HG02885 (cell line): Measurements from ENCODE around the gene WHRN.
A peak's percentile ranks its signal among the peaks of the same experiment; 100 is the strongest.

Experiments
- ATAC-seq: cut with Tn5 transposase; IDR thresholded peaks from one replicate; pipeline ENCODE4 v1.9.1; 2021; ENCODE audit warnings: mild to moderate bottlenecking; ENCODE audit not compliant: unreplicated experiment, poor library complexity

The WHRN gene

DNA sequence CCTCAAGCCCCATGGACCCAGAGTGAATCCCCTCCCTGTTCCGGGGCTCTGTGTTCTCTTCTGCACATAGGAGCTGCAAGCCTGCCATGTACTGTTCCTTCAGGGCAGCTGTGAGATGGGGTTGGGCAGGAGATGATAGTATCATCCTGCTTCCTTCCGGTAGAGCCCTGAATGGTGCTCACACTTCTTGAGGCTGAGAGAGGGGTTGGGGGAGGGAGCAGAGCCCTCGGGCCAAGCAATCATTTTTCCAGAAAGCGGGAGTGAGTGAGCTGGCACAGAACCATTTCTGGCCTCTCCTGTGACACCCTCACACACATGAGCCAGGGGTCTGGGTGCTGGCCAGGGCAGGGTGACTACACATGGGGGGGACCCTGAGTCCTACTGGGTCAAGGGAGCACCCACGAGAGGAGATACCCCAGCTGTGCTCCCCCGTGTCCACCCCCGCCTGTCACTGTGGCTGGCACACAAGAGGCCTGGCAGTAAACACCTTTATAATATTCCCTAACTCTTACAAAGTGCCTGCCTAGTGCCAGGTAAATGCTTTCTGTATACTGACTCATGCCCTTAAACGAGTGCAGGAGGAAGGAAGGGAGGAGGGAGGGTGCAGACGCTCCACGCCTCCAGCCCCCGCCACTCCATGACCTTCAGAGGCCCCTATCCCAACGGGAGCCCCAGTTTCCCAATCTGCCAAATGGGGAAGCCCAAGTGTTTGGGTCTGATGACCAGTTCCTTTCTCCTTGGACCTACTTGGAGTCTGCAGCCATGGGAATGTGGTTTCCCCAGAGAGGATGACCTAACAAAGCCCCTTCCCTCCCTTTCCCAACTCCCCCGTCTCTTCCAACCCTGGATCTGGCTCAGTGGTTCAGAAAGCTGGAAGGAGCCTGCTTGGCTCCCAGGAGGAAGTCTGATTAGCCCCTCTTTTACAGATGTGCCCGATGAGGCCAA is 133.0 kb downstream of the WHRN start:
- no peak for ATAC-seq

DNA sequence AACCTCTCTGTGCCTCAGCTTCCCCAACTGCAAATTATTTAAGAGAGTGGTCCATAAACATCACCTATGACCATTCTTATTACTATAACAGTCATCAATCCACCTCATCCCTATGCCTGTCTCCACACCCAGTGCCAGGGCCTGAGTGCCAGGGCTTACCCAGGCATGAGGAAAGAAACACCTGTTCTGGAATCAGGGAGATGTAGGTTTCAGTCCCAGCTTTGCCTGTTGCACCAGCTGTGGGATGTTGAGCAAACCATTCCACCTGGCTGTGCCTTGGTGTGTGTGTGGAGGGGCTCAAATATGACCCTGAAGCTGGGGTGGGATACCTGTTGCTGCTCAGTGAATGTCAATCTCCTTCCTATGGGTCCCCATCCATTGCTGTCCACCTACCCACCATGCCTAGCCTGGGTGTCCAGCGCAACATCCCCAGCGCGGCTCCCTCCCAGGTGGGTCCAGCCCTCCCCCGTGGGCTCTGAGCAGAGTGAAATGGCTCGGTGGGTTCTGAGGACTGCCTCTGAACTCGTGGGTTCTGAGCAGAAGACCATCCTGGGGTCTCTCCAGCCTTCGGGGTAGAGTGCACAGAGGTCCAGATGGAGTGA is 133.8 kb downstream of the WHRN start:
- no peak for ATAC-seq

DNA sequence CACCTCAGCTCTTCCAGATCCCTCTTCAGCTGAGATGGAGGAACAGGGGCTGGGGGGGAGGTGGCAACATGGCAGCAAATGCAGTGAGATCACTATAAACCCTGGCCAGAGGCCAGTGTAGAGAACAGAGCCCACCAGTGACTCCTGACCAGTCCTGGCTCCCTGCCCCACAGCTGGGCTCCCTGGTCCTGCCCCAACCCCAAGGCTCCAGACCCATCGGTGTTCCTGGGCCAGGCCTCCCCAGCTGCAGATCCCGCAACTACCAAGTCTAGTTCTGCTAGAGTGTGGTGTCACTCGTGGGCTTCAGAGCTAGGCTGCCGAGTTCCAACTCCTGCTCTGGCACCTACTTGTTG is 134.3 kb downstream of the WHRN start:
- ATAC-seq, result no peak

DNA sequence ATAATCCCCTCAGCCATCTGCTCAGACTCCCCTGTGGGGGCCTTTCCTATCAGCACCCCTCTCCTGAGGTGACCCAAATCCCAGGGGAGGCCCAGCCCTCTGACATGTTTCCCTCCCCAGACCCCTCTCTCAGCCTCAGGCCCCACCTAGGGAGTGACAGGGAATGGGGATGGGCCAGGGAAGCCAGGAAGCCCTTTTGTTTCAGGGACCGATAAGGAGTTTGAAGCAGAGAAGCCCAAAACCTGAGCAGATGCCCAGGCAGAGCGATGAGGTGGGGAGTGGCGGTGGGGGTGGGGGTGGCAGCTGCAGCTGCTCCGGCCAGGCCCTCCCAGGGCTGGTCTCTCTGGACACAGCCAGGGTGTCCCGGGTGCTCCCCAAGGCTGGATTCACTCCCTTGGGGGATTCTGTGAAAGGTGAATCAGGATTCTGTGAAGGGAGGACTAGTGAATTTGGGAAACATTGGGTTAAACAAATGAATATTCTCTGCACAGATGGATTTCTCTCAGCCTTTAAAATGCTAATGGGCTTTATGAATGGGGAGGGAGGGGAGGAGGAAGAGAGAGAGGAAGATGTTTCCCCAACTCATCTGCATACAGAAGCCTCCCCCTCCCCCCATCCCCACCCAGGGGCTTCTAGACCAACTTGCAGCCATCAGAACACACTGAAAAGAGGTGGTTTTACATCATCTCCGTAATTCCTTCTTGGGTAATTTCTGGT is 134.9 kb downstream of the WHRN start:
- no peak for ATAC-seq

DNA sequence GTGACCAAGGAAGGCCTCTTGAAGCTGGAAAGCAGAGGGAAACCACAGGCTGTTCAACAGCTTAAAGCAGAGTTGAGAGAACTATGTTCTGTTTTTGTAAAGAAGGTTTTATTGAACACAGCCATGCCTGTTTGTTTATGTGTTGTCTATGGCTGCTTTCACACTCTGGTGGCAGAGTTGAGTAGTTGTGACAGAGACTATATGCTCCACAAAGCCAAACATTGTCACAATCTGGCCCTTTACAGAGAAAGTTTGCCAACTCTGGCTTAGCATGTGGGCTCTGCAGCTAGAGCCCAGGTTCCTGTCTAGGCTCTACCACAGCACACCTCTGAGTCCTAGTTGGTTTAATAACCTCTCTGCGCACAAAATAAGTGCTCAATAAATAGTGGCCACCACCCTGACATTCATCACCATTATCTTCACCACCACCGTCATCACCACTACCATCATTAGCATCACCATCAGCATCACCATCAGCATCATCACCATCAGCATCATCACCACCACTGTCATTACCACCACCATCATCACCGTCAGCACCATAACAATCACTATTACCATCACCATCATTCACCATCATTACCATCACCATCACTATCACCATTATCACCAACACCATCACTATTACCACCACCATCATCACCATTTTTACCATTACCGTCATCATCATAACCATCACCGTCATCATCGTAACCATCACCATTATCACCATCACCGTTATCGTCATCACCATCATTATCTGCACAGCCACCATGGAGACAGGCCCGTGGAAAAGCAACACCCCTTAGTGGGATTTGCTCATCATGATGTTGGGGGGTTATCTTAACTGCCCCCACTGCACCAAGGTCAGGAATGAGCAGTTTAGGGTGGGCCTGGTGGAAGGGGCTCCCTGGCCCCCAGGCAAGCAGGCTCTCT is 135.8 kb downstream of the WHRN start:
- no peak for ATAC-seq

DNA sequence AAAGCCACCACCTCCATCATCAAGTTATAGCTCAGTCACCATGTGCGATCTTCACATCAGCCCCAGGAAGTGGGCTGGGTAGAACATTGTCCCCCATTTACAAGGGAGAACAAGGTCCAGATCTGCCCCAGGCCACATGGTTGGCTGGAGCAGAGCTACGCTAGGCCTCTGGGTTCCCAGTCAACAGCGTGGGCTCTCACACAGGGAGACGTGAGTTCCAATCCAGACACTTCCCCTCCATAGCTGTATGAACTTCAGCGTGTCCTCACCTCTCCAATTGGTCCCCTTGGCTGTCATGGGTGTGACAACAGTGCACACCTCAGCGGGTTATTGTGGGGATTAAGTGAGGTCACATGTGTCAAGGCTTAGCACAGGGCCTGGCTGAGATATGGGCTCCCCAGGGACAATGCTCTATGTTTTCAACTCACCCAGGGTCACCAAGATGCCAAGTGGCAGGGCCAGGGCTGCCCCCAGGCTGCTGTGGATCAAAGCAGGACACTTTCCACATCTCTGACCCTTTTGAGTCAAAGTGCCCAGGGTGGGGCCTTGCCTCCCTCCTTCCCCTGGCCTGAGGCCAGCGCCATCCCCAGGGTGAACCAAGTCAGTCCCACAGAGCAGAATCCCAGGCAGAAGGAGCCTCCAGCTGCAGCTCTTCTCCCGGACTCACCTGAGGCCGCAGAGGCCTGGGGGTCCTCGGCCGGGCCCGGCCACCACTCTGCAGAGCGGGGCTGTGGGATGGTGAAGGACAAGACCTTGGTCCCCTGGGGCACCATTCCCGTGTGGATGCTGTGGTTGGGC is 137.3 kb downstream of the WHRN start:
- no peak for ATAC-seq

DNA sequence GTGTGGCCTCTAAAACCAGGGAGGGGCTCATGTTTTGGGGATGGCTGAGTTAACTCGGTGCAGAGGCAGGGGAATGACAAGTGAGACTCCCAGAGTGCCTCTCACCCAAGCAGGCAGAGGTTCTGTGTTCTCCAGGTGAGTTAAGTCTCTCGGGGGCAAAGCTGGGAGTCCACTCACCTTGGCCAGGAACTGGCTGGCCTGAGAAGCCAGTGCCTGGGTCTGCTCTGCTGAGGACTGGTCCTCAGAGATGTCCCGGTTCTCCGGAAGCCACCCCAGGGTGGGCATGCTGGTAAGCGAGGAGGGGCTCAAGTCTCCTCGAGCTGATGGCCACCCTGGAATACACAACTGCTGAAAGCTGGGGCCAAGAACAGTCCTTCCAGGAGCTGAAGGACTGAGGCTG is 137.9 kb downstream of the WHRN start:
- no peak for ATAC-seq

DNA sequence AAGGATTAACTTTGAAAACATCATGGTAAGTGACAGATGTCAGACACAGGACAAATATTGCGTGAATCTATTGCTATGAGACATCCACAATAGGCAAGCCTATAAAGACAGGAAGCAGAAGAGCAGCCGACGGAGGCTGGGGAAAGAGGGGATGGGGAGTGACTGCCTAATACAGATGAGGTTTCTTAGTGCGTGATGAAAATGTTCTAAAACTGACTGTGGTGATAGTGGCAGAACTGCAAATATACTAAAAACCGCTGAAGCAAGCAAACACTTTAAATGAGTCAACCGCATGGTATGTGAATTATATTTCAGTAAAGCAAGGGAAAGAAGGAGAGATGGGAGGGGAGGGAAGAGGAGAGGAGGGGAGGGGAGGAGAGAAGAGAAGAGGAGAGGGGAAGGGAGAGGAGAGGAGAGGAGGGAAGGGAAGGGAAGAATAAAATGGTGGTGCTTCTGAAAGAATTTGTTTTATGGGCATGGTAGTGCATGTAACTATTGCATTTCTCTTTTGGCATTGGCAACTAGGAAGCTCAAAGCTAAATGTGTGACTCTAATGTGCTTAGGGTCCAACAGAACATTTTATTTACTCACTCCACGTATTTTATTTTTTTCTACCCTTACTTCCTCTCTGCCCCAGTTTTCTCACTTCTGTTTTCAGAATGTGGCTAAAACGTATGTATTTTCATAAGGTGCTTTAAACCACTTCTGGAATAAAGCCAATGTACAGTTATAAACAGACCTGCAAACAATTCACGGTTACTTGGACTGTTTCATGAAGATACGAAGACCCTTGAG is 138.7 kb downstream of the WHRN start:
- peak; percentile 58 for ATAC-seq

DNA sequence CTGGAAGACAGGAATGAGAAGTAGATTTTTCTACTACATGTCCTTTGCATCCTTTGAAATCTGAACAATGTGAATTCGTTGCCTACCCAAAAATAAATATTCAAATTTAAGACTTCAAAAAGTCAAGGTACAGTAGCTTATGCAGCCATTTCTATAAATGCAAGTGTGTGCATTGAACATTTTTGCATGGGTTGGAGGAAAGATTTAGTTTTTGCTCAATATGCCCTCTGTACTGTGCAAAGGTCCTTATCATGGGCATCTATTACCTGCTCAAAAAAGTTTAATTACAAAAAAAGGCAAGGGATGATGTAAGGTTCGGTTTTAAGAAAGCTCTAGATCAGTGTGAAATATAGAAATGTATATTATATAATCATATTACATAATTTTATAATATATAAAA is 140.1 kb downstream of the WHRN start:
- ATAC-seq, result no peak

DNA sequence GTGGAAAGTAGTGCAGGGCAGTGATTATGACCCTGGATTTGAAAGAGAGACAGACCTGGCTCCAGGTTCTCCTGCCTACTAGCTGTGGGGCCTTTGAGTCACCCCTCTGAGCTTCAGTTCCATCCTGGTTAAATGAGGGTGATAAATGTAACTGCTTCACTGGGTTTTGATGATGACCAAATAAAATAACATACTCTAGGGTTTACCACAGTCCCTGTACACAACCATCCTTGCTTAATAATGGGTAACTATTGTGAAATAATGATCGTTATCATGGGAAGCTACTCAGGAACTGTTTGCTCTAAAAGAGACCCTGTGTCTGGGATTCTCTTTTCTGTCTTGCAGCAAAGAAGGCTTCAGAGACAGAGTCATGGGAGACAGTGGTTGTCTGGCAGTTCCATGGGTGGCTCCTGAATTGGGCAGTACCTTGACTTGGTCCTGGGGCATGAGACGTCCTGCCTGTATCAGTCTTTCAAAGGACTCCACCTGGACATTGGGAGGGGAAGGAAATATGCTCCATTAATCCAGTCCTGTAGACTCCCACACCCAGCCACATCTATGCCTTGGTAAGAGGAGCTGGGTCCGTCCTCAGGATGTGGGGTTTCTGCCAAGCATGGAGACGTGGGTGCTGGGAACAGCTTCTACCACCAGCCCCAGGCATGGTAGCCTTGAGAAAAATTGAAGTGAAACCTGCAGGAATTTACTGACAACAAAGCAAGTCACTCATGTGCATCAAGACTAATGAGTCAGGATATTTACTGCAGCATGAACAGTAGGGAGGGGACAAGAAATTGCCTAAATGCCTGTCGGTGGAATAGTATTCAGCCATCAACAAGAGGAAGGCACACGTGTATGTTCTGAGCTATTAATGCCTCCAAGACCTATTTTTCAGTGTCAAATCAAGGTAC is 140.9 kb downstream of the WHRN start:
- no peak for ATAC-seq

DNA sequence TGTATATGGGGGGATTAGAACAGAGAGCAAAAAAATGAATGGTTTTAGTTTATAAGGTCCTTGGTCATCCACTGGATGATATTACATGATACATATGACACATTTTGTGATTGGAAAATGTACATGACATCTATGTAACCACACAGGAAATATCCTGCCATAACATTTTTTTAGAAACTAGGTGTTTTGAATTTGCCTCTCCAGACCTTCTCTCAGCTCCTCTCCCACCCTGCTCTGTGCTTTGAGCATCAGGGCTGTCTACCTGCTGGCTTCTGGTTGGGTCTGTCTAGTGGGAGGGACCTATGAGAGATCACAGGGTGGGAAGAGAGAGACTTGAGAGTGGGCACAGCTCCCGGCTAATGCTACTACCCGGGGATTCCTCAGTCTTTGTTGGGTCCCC is 141.8 kb downstream of the WHRN start:
- no peak for ATAC-seq

DNA sequence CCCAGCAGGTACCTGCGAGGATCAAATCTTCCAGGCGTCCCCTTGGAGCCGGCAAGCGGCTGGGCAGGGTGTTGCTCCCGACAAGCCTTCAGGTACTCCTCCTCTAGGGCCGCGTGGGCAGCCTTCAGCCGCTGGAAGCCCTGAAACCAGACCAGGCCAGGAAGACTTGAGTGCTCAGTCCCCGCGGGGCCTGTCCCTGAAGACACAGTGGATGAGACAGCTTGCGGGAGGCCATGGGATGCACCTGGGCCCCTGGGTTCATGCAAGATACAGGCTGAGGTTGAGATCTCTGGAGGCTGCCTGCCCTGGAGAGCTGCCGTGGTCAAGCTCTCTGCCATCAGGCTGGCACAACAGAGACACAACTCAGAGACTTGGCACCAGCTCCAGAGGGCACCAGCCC is 142.9 kb downstream of the WHRN start:
- no peak for ATAC-seq

DNA sequence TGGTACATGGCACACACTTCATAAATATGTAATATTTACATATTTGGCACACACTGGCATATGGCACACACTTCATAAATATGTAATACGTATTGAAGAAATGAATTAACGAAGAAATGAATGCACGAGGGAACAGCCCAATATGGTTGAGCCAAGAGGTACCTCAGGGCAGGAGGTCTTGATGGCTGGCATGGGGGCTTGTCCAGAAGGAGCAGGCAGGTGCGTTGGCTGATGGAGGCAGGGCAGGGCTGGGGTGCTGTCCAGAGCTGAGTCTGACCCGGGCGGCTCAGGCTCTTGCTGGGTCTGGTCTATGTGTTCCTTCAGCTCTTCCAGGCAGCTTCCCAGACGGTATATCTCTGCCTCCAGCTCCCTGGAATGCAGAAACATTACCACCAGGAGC is 143.7 kb downstream of the WHRN start:
- no peak for ATAC-seq

DNA sequence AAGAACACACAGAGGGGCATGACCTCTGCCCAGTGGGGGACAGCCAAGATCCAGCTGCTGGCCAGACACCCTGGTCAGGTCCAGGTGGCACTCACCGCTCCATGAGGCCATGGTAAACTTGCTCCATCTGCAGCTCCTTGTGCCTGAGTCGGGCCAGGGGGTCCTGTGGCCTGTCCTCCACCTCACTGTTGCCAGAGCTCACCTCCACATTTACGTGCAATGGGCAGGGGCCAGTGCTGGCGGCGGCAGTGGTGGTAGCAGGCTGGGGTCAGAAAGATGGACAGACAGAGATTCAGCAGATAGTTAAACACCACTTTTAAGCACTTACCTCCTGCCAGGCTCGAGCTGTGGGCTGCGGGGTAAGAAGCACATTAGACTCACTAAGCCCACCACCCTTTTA is 145.5 kb downstream of the WHRN start:
- no peak for ATAC-seq

DNA sequence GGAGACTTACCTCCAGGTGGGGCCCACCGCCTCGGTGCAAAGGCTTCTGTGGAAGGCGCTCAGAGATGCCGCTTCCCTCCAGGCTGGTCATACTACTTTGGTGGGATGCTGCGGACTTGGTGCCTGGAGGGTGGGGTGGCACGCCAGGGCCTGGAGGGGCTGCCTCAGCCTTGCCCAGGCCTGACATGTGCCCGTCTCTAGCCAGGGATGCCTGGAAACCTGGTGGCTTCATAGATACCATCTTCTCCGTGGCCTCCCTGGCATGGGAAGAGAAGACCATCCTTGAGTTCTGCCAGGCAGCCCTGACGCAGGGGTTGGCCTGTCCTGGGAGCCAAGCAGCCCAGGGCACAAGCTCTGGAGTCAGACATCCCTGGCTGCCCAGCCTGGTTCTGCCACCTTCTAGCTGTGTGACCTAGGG is 147.4 kb downstream of the WHRN start:
- ATAC-seq, result no peak

DNA sequence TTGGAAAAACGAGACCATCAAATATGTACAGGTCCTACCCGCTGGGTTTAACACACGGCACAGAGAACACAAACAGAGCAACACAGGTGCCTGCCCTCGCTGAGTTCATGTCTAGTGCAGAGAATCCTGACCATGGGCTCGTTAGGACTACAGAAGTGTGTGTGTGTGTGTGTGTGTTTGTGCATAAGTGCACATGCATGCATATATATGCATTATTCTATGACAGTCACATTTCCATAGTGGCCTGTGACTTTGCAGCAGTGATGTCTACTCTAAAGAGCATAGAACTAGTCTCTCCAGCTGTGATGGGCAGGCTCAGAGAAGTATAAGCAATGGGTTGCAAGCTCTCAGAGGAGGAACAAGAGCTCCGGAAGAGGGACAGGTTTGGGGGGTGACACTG is 147.9 kb downstream of the WHRN start:
- no peak for ATAC-seq

DNA sequence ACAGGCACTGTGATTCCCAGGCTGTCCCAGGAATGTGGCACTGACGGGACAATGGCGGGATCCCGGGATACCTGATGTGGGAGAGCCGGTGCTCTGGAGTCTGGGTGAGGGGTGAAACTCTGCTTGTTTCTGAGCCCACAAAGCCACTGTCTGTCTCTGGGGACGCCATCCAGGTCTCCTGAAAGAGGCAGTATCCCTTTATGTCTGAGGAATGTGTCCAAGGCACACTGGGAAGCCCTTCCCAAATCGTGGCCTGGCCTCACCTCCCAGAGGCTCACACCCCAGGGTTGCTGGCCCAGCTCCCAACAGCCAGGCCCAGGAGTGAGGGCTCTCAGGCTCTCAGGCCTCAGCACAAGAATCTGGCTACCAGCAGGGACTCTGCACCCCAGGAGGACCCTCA is 148.5 kb downstream of the WHRN start:
- no peak for ATAC-seq

DNA sequence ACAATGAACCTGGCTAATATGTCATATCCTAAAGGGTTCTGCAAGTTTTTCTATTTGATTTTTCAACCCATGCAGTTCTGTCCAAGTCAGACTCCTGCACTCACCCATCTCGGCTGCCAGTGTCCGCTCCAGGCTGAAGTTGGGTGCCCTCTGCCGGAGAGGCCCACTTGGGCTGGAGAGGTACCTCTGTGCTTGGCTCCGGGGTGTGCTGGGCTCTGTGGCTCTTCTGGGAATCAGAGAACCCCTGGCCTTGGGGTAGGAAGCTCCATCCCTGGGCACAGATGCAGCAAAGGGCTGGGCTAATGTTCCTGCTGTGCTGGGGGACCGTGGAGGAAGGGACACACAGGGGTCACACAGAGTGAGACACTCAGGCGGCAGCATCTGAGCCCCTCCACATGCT is 149.5 kb downstream of the WHRN start:
- no peak for ATAC-seq
